Mesenchymal stem cell (in vitro differentiated cells and primary cell): ENCODE results near the gene PRKCB.

Experiments
- DNase-seq: peaks from one replicate; pipeline ENCODE4 v3.0.0-alpha.2; 2013
- H2AFZ ChIP-seq: one replicate; pipeline ENCODE4 v1.6.1; 2013; ENCODE audit warnings: low read depth, mild to moderate bottlenecking, control low read depth, inconsistent platforms, low read length, moderate library complexity
- H2AK5ac ChIP-seq: 2 replicates; pipeline ENCODE4 v1.6.1; 2013; ENCODE audit warnings: low read length, moderate library complexity, mild to moderate bottlenecking, inconsistent platforms; ENCODE audit not compliant: severe bottlenecking
- H2BK120ac ChIP-seq: one replicate; pipeline ENCODE4 v1.6.1; 2013; ENCODE audit warnings: low read depth, mild to moderate bottlenecking, inconsistent platforms, low read length, moderate library complexity
- H2BK12ac ChIP-seq, 2 experiments: one replicate each; pipeline ENCODE4 v1.6.1; 2013; ENCODE audit warnings: inconsistent platforms in 2 of 2, low read length in 2 of 2, mild to moderate bottlenecking in 2 of 2, moderate library complexity in 2 of 2, control low read depth in 1 of 2
- H2BK15ac ChIP-seq: one replicate; pipeline ENCODE4 v1.6.1; 2013; ENCODE audit warnings: mild to moderate bottlenecking, low read depth, inconsistent platforms; ENCODE audit not compliant: poor library complexity, severe bottlenecking
- H2BK5ac ChIP-seq: 2 replicates; pipeline ENCODE4 v1.6.1; 2013; ENCODE audit warnings: low read depth, mild to moderate bottlenecking, low read length, control low read depth, inconsistent platforms; ENCODE audit not compliant: poor library complexity, severe bottlenecking
- H3K14ac ChIP-seq, 2 experiments: one replicate each; pipeline ENCODE4 v1.6.1; 2013; ENCODE audit warnings: inconsistent platforms in 2 of 2, low read length in 2 of 2, control low read depth in 1 of 2, mild to moderate bottlenecking in 1 of 2, moderate library complexity in 1 of 2
- H3K18ac ChIP-seq, 2 experiments: one replicate each; pipeline ENCODE4 v1.6.1; 2013; ENCODE audit warnings: inconsistent platforms in 2 of 2, low read length in 2 of 2, control low read depth in 1 of 2, low read depth in 1 of 2, mild to moderate bottlenecking in 1 of 2
- H3K23ac ChIP-seq, 2 experiments: one replicate each; pipeline ENCODE4 v1.6.1; 2013; ENCODE audit warnings: inconsistent platforms in 2 of 2, low read length in 2 of 2, mild to moderate bottlenecking in 2 of 2, moderate library complexity in 2 of 2, control low read depth in 1 of 2
- H3K27ac ChIP-seq: 2 replicates; pipeline ENCODE4 v1.5.1; 2013; ENCODE audit warnings: mild to moderate bottlenecking, moderate library complexity, low read length, control low read depth, inconsistent platforms; ENCODE audit not compliant: poor library complexity, severe bottlenecking
- H3K27me3 ChIP-seq, 2 experiments: 2 replicates each; pipeline versions ENCODE4 v1.6.1 to v1.7.0; 2013; ENCODE audit warnings: low read length in 2 of 2, mild to moderate bottlenecking in 2 of 2, moderate library complexity in 2 of 2, control low read depth in 1 of 2, inconsistent platforms in 1 of 2; ENCODE audit not compliant: control insufficient read depth in 1 of 2, insufficient read depth in 1 of 2
- H3K36me3 ChIP-seq, 2 experiments: 2 replicates each; pipeline versions ENCODE4 v1.6.1 to v1.7.0; 2013; ENCODE audit warnings: low read length in 2 of 2, control low read depth in 1 of 2, inconsistent platforms in 1 of 2, low read depth in 1 of 2, mild to moderate bottlenecking in 1 of 2; ENCODE audit not compliant: insufficient read depth in 2 of 2, control insufficient read depth in 1 of 2
- H3K4ac ChIP-seq, 2 experiments: one replicate each; pipeline ENCODE4 v1.6.1; 2013; ENCODE audit warnings: inconsistent platforms in 2 of 2, low read length in 2 of 2, mild to moderate bottlenecking in 2 of 2, moderate library complexity in 2 of 2, control low read depth in 1 of 2, low read depth in 1 of 2
- H3K4me1 ChIP-seq: 2 replicates; pipeline ENCODE4 v1.6.1; 2013; ENCODE audit warnings: low read depth, low read length, control low read depth; ENCODE audit not compliant: control insufficient read depth, insufficient read depth
- H3K4me2 ChIP-seq: 2 replicates; pipeline ENCODE4 v1.6.1; 2013; ENCODE audit warnings: low read length, mild to moderate bottlenecking, inconsistent platforms; ENCODE audit not compliant: poor library complexity, severe bottlenecking
- H3K4me3 ChIP-seq, 2 experiments: 2 replicates each; pipeline versions ENCODE4 v1.5.1 to v1.7.0; 2013; ENCODE audit warnings: low read length in 2 of 2, mild to moderate bottlenecking in 2 of 2, control low read depth in 1 of 2, low read depth in 1 of 2; ENCODE audit not compliant: insufficient read depth in 1 of 2
- H3K79me1 ChIP-seq: replicated peaks from 2 replicates; pipeline ENCODE4 v1.6.1; 2013; ENCODE audit warnings: mild to moderate bottlenecking, control low read depth, low read length, inconsistent platforms; ENCODE audit not compliant: poor library complexity, severe bottlenecking
- H3K9ac ChIP-seq: 2 replicates; pipeline ENCODE4 v1.7.0; 2013; ENCODE audit warnings: mild to moderate bottlenecking, low read length, moderate library complexity
- H3K9me3 ChIP-seq: 2 replicates; pipeline ENCODE4 v1.7.0; 2013; ENCODE audit warnings: mild to moderate bottlenecking, low read length; ENCODE audit not compliant: control insufficient read depth
- H4K8ac ChIP-seq: one replicate; pipeline ENCODE4 v1.6.1; 2013; ENCODE audit warnings: inconsistent platforms, mild to moderate bottlenecking, low read length, moderate library complexity
- H4K91ac ChIP-seq: one replicate; pipeline ENCODE4 v1.6.1; 2013; ENCODE audit warnings: mild to moderate bottlenecking, low read length, inconsistent platforms
- WGBS: methylation state at CpG from one replicate; pipeline ENCODE4 v1.1.7; 2013; ENCODE audit warnings: mixed read lengths; 5-methylcytosine and 5-hydroxymethylcytosine counted together

PRKCB gene

DNA sequence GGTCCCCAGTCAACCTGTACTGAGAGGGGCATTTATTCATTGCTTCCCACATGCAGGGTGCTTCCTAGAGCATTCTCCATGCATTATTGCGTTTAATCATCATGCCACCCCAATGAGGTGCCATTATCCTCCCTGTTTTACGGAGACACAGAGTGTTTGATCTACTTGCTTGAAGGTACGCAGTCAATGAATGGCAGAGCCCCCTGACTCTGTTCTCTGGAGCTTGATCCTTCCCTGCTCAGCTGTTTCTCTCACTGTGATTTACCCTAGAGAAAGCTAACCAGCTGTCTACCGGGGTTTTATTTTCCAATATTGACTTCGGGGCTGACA, 117.2 kb downstream of the PRKCB start:
- H2BK12ac ChIP-seq: no peak overlapping the region
- no peak overlapping the region for H3K23ac ChIP-seq
- no peak overlapping the region for H3K4ac ChIP-seq
- H4K8ac ChIP-seq: no peak overlapping the region
- H3K27me3 ChIP-seq: no peaks in the 10 kb centered on the region
- no peaks in the 10 kb centered on the region for H3K36me3 ChIP-seq
- no peaks in the 10 kb centered on the region for H3K4me1 ChIP-seq
- no peak overlapping the region for H3K9ac ChIP-seq
- no peak overlapping the region for H3K18ac ChIP-seq
- H3K4me2 ChIP-seq: no peak overlapping the region
- H3K4me3 ChIP-seq: no peak overlapping the region
- no peak overlapping the region for H3K27ac ChIP-seq
- 76% methylated on average over 5 of the region's 5 CpGs for WGBS
- no peak for DNase-seq
- H2AK5ac ChIP-seq: no peak overlapping the region
- no peak overlapping the region for H2AFZ ChIP-seq
- H3K9me3 ChIP-seq: no peaks in the 10 kb centered on the region
- no peaks in the 10 kb centered on the region for H3K79me1 ChIP-seq
- no peak overlapping the region for H4K91ac ChIP-seq
- H3K14ac ChIP-seq: no peak overlapping the region
- H2BK5ac ChIP-seq: no peak overlapping the region
- H2BK120ac ChIP-seq: no peak overlapping the region
- H2BK15ac ChIP-seq: no peak overlapping the region

DNA sequence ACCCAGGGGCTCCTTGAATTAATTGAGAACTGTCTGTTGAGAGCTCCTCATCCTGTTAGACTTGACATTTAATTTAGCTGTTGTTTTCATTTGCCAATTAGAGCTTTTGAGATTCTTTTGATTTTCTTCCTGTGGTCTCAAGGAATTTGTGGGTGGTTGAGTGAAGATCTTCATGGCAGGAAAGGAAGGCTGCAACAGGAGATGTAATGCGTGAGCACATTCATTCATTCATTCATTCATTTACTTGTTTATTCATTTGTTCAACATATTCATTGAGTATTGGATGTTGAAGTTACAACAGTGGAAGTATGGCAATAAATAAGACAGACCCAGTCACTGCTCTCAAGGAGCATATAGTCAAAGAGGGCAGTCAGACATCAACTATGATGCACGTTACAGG, 117.7 kb downstream of the PRKCB start:
- WGBS: 75% methylated on average over 1 of the region's 2 CpGs
- no peak overlapping the region for H3K4me2 ChIP-seq

DNA sequence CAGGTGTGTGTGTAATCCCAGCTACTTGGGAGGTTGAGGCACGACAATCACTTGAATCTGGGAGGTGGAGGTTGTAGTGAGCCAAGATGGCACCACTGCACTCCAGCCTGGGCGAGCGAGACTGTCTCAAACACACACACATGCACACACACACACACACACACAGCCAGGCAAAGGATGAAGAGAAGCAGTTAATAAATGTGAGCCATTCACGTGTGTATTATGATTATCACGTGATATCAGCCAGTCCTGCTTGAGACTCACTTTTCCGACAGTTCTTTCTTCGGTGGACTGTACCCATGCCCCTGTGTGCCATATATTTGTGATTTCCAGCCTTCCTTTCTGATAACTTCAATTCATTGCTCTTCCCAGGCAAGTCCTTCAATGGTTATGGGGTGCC, 119.3 kb downstream of the PRKCB start:
- Histone ChIP-seq H2BK12ac (no peak overlapping the region), H3K18ac (no peak overlapping the region), H3K27me3 (no peaks in the 10 kb centered on the region), H3K4me3 (no peak overlapping the region), H2BK120ac (no peak overlapping the region), H4K8ac (no peak overlapping the region), H2AK5ac (no peak overlapping the region), H3K27ac (no peak overlapping the region), H3K23ac (no peak overlapping the region), H3K4me2 (no peak overlapping the region), H3K9ac (no peak overlapping the region), H3K4ac (no peak overlapping the region), H2AFZ (no peak overlapping the region), H3K14ac (no peak overlapping the region), H3K36me3 (no peaks in the 10 kb centered on the region), H4K91ac (no peak overlapping the region), H2BK5ac (no peak overlapping the region), H3K79me1 (no peaks in the 10 kb centered on the region), H3K4me1 (peaks cover 2% of the 10 kb centered on the region), H2BK15ac (no peak overlapping the region), H3K9me3 (no peaks in the 10 kb centered on the region)
- WGBS: 72% methylated on average over 4 of the region's 7 CpGs
- DNase-seq: no peak

More for the DNA sequence above, 117.7 kb downstream of the PRKCB start:
- Histone ChIP-seq H2AFZ (no peak overlapping the region), H2BK120ac (no peak overlapping the region), H2BK12ac (no peak overlapping the region), H3K9ac (no peak overlapping the region), H3K23ac (no peak overlapping the region), H3K4me3 (no peak overlapping the region), H3K4ac (no peak overlapping the region), H2AK5ac (no peak overlapping the region), H4K8ac (no peak overlapping the region), H3K18ac (no peak overlapping the region), H3K14ac (no peak overlapping the region), H4K91ac (no peak overlapping the region), H3K27me3 (no peaks in the 10 kb centered on the region), H3K27ac (no peak overlapping the region), H3K9me3 (no peaks in the 10 kb centered on the region), H3K79me1 (no peaks in the 10 kb centered on the region), H3K4me1 (no peaks in the 10 kb centered on the region), H2BK15ac (no peak overlapping the region), H2BK5ac (no peak overlapping the region), H3K36me3 (no peaks in the 10 kb centered on the region)
- DNase-seq: no peak

DNA sequence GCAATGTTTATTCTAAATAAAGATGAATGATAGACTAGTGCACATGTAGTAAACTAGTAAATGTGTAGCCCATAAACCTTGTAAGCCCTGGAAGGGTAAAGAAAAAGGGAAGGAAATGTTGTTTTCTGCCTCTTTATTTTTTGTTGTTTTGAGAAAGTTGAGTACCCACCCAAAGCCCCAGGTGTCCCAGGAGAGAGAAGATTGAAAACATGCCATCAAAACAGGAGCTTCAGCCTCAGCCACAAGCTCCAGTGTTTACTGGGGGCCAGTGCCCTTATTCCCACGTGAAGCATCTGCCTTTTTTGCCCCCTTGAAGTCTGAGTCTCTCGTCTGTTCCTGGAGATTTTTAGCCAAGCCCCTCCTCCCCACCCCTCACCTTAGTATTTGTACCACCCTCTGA, 121.5 kb downstream of the PRKCB start:
- Histone ChIP-seq H2AK5ac (no peak overlapping the region), H3K4me1 (peaks cover 2% of the 10 kb centered on the region), H3K4me3 (no peak overlapping the region), H2BK15ac (no peak overlapping the region), H3K23ac (no peak overlapping the region), H3K9ac (no peak overlapping the region), H3K27ac (no peak overlapping the region), H3K36me3 (no peaks in the 10 kb centered on the region), H3K18ac (no peak overlapping the region), H3K4ac (no peak overlapping the region), H3K9me3 (no peaks in the 10 kb centered on the region), H4K8ac (no peak overlapping the region), H2BK12ac (no peak overlapping the region), H3K79me1 (no peaks in the 10 kb centered on the region), H3K14ac (no peak overlapping the region), H3K27me3 (no peaks in the 10 kb centered on the region), H4K91ac (no peak overlapping the region), H2BK120ac (no peak overlapping the region), H2BK5ac (no peak overlapping the region), H3K4me2 (no peak overlapping the region), H2AFZ (no peak overlapping the region)
- 53% methylated on average over 2 of the region's 2 CpGs for WGBS
- DNase-seq: no peak
